ENCODE measurements around the gene GLRA2.

GLRA2 gene

DNA sequence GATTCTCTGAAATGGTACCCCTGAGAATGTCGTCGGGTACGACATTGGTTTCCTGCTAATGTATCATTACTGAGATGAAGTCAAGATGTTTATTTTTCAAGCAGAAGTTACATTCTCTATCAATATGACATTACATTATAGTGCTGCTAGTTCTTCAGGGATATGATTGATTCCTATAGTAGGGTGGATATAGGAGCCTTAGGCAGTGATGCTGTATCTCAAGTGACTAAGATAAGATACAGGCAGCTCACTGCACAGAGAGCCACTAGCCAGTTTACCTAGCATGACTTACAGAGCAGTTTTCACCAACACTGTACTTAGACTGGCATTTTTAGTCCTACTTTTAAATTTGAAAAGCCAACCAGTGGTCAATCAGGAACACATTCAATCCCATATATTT lies 188.6 kb downstream of the GLRA2 start:
- DNase-seq: no peak

DNA sequence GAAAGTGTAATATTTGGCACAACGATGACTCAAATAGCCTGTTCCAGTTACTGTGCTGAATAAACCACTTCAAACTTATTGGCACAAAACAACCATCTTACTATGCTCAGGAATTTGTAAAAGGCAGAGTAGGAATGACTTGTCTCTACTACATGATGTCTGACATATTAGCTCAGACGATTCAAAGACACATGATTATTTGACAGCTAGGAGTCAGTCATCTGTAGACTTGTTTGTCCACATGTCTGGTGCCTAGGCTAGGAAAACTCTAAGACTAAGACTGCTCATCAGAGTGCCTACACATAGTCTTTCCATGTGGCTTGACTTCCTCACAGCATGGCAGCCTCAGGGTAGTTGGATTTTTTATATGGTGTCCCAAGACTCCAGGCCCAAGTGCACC lies 189.1 kb downstream of the GLRA2 start:
- DNase-seq: no peak

DNA sequence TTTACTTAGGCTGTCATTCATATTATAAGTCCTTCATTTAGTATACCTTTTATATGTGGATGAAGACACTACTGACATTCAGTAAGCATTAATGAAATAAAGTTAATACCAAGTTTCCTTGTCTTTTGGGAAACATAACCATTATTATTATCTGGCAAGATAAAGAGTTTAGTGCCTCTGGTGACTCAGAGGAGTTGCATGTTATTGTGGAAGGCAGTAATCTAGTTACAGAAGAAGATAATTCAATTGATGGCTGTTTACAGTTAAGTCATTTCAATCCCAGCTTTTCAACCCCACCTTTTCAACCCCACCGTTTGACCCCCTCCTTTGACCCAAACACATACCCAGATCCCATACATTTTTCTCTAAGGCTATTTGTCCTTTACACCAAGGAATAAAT lies 199.7 kb downstream of the GLRA2 start:
- DNase-seq: no peak

DNA sequence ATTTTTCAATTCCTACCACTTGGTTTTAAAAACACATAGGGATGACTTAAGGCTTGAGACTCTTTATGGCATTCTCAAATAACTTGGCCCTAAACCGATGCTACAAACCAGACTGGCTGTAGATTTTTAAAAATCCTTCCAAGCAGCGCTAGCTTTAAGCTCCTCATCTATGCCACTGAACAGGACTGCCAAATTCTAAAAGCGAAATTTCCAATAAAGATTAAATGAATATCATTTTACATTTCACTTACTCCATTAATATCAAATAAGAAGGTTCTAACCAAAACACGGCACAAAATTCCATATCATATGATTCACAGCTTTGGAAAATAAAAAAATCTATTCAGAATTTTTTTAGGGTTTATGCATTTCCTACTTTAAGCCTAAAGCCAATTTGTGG lies 209.3 kb downstream of the GLRA2 start:
- DNase-seq: no peak

GRCh38 chrX:14753441-14753840 lies 224.1 kb downstream of the GLRA2 start:
- DNase-seq: no peak

- DNase-seq: no peak
Observed at GRCh38 chrX:14758029-14758491, 228.7 kb downstream of the GLRA2 start.

- DNase-seq: no peak
Observed at GRCh38 chrX:14775416-14775815, 246.1 kb downstream of the GLRA2 start.

DNA sequence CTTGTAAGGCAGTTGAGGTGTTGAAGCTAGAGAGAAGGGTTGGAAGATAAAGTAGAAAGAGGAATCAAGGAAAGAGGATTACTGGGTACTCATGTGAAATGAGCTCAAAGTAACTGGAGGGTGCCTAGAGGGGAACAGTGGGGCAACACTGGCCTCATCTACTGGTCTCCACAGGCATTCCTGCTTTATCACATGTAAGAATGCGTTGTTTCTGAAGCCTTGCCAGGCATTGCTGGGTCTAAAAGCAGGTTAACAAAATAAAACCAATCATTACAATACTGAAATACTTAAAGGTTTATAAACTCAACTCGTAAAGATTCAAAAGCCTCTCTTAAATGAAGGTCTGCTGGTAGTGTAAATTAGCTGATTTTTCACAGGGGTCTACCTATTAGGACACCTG lies 247.6 kb downstream of the GLRA2 start:
- no peak for DNase-seq

DNA sequence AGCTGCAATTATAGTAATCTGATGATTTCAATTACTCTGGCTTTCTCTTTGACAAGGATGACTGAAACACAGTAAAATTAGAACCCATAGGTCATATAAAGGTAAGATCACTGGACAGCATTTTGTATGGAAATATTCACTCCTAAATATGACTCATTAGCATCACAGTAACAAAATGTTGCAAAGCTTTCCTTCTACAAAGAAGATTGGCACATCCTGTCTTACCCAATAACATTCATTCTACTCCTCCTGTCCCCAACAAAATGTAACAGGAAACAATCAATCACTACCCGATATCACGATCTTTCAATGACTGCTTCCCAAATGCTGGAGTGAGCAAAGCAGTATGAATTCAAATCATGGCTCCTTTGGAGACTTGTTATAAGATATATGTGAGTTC lies 248.2 kb downstream of the GLRA2 start:
- DNase-seq: no peak

- DNase-seq: no peak
Observed at GRCh38 chrX:14779580-14779979, 250.2 kb downstream of the GLRA2 start.
